CD4-positive, alpha-beta T cell treated with Interleukin-17A for 1 hour (primary cell): ENCODE measurements around the gene MAP1LC3B.

Source experiments
- DNase-seq: peaks from one replicate; pipeline ENCODE4 v3.0.0-alpha.2; 2020

Gene MAP1LC3B

GRCh38 chr16:87435372-87436224, 43.5 kb downstream of the MAP1LC3B start:
- no peak for DNase-seq

- no peak for DNase-seq
These were observed 44.4 kb downstream of the MAP1LC3B start for GRCh38 chr16:87436225-87437172.

- no peak for DNase-seq
These were observed 45.2 kb downstream of the MAP1LC3B start for GRCh38 chr16:87437327-87437726.

- DNase-seq = no peak
These were observed 45.9 kb downstream of the MAP1LC3B start for GRCh38 chr16:87437911-87438610.

- DNase-seq = no peak
These were observed 46.5 kb downstream of the MAP1LC3B start for GRCh38 chr16:87438611-87438985.

- DNase-seq = no peak
These were observed 47.8 kb downstream of the MAP1LC3B start for GRCh38 chr16:87439926-87440325.

- DNase-seq = no peak
These were observed 49.9 kb downstream of the MAP1LC3B start for GRCh38 chr16:87441886-87442580.

- no peak for DNase-seq
These were observed 50.4 kb downstream of the MAP1LC3B start for GRCh38 chr16:87442581-87442966.

GRCh38 chr16:87443016-87443415, 50.9 kb downstream of the MAP1LC3B start:
- no peak for DNase-seq

GRCh38 chr16:87443964-87444363, 51.8 kb downstream of the MAP1LC3B start:
- no peak for DNase-seq

GRCh38 chr16:87445486-87445885, 53.4 kb downstream of the MAP1LC3B start:
- DNase-seq = no peak

GRCh38 chr16:87446479-87446878, 54.3 kb downstream of the MAP1LC3B start:
- DNase-seq = no peak

GRCh38 chr16:87447323-87447722, 55.2 kb downstream of the MAP1LC3B start:
- no peak for DNase-seq

- DNase-seq = no peak
These were observed 56.7 kb downstream of the MAP1LC3B start for GRCh38 chr16:87448866-87449265.

- DNase-seq = no peak
These were observed 59.6 kb downstream of the MAP1LC3B start for GRCh38 chr16:87451563-87452210.

- DNase-seq = no peak
These were observed 61.2 kb downstream of the MAP1LC3B start for GRCh38 chr16:87453326-87453725.
